Stimulated activated CD4-positive, alpha-beta T cell treated with anti-CD3 and anti-CD28 coated beads, Interleukin-15, amount 100 ng/mL, for 48 hours (primary cell): ENCODE results near the gene TLR6.
"Not testable (repeated sequence)": the region's sequence is repeated elsewhere in the genome, so short reads cannot be mapped to it uniquely, and the experiment has no call there.

Experiments
- DNase-seq, 2 donors: peaks; one replicate each; pipeline ENCODE4 v3.0.0-alpha.2; 2020; ENCODE audit warnings: low read depth in 2 of 2

TLR6 gene

DNA sequence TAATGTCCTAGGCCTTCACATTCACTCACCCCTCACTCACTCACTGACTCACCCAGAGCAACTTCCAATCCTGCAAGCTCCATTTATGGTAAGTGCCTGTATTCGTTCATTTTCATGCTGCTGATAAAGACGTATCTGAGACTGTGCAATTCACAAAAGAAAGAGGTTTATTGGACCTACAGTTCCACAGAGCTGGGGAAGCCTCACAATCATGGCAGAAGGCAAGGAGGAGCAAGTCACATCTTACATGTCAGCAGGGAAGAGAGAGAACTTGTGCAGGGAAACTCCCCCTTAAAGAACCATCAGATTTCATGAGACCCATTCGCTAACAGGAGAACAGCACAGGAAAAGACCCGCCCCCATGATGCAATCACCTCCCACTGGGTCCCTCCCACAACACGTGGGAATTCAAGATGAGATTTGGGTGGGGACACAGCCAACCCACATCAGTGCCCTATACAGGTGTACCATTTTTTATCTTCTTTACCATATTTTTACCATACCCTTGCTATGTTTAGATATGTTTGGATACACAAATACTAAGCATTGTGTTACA is 33.8 kb downstream of the TLR6 start:
- DNase-seq, result no peak

DNA sequence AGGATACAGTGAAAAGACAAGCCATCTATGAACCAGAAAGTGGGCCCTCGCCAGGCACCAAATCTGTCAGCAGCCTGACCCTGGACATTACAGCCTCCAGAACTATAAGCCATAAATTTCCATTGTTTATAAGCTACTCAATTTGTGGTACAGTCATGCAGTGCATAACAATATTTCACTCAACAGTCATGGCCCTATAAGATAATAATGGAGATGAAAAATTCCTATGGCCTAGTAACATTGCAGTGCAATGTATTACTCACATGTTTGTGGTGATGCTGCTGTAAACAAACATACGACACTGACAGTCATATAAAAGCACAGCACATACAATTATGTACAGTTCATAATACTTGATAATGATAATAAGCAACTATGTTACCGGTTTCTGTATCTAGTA is 34.9 kb downstream of the TLR6 start:
- DNase-seq, result no peak

GRCh38 chr4:38820329-38821061 is 36.1 kb downstream of the TLR6 start:
- no peak for DNase-seq

DNA sequence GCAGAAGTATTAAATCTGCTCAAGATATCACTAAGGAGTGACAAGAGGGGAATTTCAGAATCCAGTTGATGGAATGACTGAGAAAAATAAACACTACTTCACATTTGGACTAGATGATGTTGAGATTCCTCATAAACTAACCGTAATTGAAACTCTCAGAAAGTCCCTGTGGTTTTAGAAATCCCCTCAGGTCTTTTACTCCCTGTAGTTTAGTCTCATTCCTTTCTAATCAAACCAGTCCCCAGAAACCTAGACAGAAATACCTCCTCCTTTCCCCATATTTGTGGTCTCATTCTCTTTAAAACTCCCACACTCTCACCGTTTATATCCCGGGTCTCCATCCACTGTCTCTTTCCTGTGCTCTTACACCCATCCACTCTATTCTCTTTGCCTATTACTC is 37.0 kb downstream of the TLR6 start:
- no peak for DNase-seq

GRCh38 chr4:38818441-38818976 is 38.1 kb downstream of the TLR6 start:
- DNase-seq, result no peak

GRCh38 chr4:38815885-38816782 is 40.5 kb downstream of the TLR6 start:
- no peak for DNase-seq

DNA sequence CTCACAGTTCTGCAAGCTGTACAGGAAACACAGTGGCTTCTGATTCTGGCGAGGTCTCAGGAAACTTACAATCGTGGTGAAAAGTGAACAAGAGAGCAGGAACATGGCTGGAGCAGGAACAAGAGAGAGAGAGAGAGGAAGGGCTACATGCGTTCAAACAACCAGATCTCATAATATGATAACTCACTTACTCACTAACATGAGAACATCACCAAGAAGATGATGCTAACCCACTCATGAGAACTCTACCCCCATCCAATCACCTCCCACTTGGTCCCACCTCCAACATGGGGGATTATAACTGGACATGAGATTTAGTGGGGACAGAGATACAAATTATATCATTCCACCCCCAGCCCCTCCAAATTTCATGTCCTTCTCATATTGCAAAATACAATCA is 42.2 kb downstream of the TLR6 start:
- no peak for DNase-seq

DNA sequence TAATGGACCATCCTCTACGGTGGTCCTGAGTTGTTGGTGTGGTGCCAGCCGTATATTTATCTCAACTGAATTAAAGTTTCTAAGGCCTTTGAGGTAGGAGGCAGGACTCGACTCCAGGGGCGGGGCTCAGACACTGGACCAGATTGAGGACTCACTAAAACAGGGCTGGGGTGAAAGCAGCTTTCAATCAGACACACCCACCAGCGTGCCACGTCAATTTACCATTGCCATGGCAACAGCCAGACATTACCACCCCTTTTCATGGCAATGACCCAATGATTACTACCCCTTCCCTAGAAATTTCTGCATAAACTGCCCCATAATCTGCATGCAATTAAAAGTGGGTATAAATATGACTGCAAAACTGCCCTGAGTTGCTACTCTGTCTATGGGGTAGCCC is 45.3 kb downstream of the TLR6 start:
- no peak for DNase-seq

DNA sequence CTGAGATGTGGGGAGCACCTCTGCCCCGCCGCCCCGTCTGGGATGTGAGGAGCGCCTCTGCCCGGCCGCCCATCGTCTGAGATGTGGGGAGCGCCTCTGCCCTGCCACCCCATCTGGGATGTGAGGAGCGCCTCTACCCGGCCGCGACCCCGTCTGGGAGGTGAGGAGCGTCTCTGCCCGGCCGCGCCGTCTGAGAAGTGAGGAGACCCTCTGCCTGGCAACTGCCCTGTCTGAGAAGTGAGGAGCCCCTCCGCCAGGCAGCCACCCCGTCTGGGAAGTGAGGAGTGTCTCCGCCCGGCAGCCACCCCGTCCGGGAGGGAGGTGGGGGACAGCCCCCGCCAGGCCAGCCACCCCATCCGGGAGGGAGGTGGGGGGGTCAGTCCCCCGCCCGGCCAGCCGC is 49.2 kb downstream of the TLR6 start:
- DNase-seq, result not testable (repeated sequence)

GRCh38 chr4:38806251-38806650 is 50.4 kb downstream of the TLR6 start:
- DNase-seq, result not testable (repeated sequence)

- peak in 1 of 2 donors; percentile 3 for DNase-seq
These were observed 51.0 kb downstream of the TLR6 start for GRCh38 chr4:38805530-38806145.

DNA sequence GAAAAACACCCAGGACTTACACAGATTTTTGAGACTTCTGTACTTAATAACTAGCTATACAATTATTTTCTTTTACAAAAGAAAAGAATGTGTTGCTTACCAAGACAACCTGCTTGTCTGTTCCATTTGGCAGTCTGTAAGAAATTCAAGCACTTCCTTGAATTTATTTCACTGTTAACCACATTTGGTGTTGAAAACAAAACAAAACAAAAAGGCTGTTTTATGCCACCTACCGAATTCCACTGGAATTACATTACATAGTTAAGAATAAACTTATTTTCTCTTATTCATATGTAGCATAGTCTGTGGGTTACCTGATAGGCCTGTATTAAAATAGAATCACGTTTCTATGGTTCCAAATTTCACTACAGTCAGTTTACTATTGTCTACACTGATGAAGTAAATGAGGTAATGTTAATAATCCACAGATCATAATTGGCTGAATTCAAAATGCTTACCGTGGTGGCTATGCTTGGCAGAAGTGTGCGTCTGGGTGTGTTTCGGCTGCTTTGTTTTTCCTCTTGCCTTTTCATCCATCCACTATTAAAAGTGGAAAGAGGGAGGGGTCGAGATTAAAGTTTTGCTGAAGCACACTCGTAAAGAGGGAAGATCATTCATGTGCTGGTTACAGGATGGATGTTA is 51.8 kb downstream of the TLR6 start, which contains the start of gene TLR1:
TLR1 (minus strand) TSS at position 138 of the 642 bp plus-strand sequence. CDS start 5,960 bp downstream, outside the sequence.
- no peak for DNase-seq

- no peak for DNase-seq
These were observed 52.6 kb downstream of the TLR6 start for GRCh38 chr4:38803833-38804653.

DNA sequence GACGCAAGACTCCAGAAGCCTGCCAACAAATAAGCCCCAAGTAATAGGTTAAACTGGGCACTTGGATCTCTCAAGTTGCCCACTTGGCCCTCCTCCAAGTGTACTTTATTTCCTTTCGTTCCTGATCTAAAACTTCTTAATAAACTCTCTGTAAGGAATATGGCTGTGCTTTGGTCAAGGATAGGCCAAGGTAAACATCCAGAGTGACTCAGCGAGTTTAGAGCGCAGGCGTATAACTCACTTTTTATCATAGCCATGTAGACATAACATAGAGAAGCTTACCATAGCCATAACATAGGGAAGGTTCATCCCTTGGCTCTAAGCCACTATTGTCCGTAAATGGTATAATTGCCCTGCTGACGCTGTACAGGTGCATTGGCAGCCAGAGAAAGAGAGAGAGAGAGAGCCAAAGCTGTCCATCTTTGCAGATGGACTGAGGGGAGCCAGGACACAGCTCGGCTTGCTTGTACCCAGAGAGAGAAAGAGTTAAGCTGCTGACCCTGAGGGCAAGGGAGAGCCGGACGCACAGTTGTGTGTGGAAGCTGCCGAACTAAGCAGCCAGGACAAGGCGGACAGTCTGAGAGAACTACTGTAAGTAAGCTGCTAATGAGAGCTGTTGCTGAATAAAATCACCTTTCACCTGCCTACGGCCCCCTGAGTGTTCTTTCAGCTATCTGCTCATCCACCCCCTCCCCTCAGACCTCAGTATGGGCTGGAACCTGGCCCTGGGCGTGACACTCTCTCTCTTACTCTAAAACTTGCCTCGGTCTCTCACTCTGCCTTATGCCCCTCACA is 53.9 kb downstream of the TLR6 start:
- DNase-seq, result no peak

DNA sequence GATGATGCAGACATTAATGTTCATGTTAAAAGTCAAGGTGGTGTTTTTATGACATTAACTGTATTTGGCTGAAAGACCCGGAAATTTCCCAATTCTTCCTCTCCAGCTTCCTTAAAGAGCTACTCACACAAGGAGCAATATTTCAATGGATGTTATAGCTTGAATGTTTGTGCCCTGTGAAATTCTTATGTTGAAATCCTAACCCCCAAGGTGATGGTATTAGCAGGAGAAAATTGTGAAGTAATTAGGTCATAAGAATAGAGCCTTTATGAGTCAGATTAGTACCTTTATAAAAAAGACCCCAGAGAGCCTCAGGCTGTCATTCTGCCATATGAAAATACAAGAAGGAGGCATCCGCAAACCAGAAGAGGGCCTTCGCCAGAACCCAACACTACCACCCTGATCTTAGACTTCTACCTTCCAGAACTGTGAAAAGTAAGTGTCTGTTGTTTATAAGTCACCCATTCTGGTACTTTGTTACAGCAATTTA is 55.6 kb downstream of the TLR6 start:
- DNase-seq, result no peak

DNA sequence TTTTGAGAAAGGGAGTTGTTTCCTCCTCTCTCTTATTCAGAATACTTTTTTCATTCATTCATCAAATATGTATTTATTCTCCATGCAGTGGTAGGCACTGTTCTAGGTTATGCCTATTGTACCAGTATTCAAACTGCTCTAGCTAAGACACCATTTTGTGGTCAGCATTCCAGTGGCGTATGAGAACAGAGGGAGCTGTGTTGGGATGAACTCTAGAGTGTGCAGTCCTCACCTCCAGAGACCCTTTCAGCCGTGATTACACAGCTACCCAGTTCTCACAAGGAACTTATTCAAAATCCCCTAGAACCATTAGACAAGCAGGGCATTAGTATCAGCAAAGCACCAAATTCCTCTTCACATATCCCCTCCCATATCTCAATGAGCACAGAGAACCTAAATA is 56.3 kb downstream of the TLR6 start:
- DNase-seq, result no peak

DNA sequence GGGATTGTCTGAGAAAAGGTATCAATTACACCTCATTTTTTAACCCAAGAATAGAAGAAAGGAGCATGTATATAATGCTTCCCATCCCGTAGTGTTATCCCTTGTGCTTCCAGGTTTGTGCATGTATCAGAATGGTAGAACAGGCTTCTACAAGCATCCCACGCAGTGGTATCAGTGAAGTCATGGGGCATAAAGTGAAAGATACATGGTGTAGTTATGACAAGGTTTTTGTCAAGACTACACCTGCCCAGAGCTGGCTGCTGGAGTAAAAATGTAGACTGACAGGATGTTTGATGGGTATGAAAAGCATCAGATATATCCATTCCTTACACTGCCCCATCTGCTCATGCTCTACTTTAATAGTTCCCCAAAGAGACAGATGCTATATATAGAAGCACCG is 61.5 kb downstream of the TLR6 start:
- DNase-seq, result no peak

DNA sequence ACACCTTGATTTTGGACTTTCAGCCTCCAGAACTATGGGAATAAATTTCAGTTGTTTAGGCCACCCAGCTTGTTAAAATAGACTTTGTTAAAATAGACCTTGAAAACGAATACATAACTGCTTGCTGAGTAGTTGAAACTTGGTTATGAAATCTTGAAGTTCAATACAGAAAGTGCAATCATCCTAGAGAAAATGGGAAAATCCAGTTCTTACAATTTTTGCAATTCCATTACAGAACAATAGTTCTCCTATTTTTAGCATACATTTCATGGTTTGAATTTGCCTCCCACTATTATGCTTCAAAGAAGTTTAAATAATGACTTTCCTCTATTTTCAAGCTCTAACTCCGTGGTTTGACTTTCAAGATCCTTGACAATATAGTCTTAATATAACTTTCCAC is 62.6 kb downstream of the TLR6 start:
- DNase-seq, result no peak

DNA sequence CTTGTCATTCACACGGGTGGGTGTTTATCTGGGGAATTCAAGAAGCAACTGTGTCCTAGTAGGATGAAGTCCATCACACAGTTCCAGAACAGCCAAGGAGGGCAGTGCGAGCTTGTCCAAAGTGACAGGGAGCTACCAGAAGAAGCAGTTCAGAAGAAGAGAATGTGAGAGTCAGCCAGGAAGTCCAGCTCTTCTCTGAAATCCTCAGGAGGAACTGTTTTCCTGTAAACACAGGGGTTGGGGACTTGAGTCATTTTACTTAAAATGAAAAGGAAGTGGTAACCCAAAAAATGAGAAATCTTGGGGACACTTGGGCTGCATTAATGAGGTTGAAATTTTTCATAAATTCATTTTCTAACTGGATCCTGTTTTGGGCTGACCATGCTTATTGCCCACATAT is 65.6 kb downstream of the TLR6 start:
- DNase-seq, result no peak

DNA sequence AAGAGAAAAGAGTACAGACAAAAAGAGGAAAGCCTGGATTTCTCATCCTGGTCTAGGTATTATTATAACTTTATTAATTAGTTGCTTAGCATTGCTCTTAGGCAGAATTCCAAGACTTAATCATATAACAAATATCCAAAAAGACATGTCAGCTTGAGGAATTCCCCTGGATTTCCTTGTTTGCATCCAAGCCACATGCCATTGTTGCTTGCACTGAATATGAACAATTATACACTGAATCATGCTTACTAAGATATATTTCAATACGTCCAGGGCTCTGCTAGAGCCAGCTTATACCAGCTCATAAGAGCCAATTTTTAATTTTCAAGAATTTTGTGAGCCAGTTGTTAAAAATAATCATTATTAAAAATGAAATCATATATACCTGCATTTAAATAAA is 68.3 kb downstream of the TLR6 start:
- no peak for DNase-seq
